ENCODE data around the gene DLL1. TPM values are rescaled to one million over a fixed set of nuclear protein-coding genes. Genes with fewer than 3 reads are reported as not detected.

Gene DLL1
- polyA plus RNA-seq, 1 experiment, result 0.06 TPM

- CTCF ChIA-PET, result no interaction called here
- Histone ChIP-seq H3K4me3 (ENCODE audit: low read depth, low read length) (no peak overlapping the region), H3K9me3 (ENCODE audit: control insufficient read depth, insufficient read depth, low read length) (no peaks in the 10 kb centered on the region; the same call in 1 of the 2 replicates), H3K27me3 (ENCODE audit: control insufficient read depth, insufficient read depth, low read length) (peaks cover 54% of the 10 kb centered on the region), H3K27ac (ENCODE audit: low read depth, low read length) (no peak overlapping the region)
- DNase-seq (ENCODE audit: low read depth, low spot score), result no peak
- POLR2A ChIA-PET, result no interaction called here
- TF ChIP-seq CTCF (IDR thresholded peaks at IDR 0.05; ENCODE audit: low read depth, low read length), result no peak
These were observed 4.5 kb downstream of the DLL1 start for GRCh38 chr6:170286246-170286933.

DNA sequence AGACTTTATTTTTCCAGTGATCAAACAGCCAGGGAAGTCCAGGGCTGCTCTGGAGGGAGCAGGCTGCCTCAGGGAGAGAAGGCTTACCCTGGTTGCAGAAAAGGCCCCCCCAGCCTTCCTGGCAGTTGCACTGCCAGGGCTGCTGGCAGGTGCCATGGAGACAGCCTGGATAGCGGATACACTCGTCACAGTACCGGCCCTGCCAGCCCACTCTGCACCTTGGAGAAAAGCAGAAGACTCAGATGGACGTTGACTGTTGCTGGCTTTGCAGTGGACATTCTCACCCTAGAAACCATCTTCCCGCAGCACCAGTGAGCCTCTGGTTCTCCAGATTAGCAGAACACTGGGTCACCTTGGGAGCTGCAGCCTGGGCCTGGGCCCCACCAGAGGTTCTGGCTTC, 5.4 kb downstream of the DLL1 start:
- ChIA-PET POLR2A (no interaction called here), CTCF (no interaction called here)

GRCh38 chr6:170284866-170285469, 5.9 kb downstream of the DLL1 start:
- no peak for DNase-seq (ENCODE audit: low read depth, low spot score)
- no peak for TF ChIP-seq CTCF (IDR thresholded peaks at IDR 0.05; ENCODE audit: low read depth, low read length)
- CTCF ChIA-PET, result no interaction called here

More for the DNA sequence above, 5.4 kb downstream of the DLL1 start:
- TF ChIP-seq CTCF (IDR thresholded peaks at IDR 0.05; ENCODE audit: low read depth, low read length), result no peak
- H3K4me3 ChIP-seq (ENCODE audit: low read depth, low read length), result no peak overlapping the region
- no peak for DNase-seq (ENCODE audit: low read depth, low spot score)
- no peaks in the 10 kb centered on the region; the same call in 1 of the 2 replicates for H3K9me3 ChIP-seq (ENCODE audit: control insufficient read depth, insufficient read depth, low read length)
- H3K27ac ChIP-seq (ENCODE audit: low read depth, low read length), result no peak overlapping the region
- H3K27me3 ChIP-seq (ENCODE audit: control insufficient read depth, insufficient read depth, low read length), result peaks cover 53% of the 10 kb centered on the region

DNA sequence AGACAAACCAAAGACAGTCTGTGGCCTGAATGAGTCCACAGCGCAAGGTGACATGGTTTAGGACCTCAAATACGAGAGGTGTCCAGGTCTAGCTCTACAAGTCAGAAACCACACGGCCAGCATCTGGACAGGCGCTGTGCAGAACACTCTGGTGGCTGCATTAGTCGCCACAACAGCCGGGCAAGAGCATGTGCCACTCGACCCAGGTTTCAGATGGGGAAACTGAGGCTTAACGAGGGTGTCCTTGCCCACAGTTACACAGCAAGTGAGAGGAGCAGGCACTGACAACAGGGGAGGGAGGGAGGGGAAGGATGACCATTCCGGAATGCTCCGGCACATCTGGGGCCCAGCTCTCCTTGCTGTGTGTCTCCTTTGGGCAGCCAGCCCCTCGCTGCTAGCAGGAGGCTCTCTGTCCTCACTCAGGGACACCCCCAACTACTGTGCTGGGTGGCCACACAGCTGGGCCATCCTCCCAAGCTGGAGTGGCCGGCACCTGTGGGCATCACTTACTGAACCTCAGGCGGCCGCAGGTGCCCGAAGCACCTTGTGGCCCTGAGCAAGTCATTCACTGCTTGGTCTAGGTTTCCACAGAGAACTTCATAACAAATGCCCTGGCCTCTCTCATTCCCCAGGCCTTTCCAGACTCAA, 6.6 kb downstream of the DLL1 start:
- H3K27ac ChIP-seq (ENCODE audit: low read depth, low read length), result no peak overlapping the region
- TF ChIP-seq CTCF (IDR thresholded peaks at IDR 0.05; ENCODE audit: low read depth, low read length), result no peak
- ChIA-PET CTCF (no interaction called here), POLR2A (no interaction called here)
- H3K9me3 ChIP-seq (ENCODE audit: control insufficient read depth, insufficient read depth, low read length), result peaks cover 5% of the 10 kb centered on the region; the same call in 1 of the 2 replicates
- peaks cover 47% of the 10 kb centered on the region for H3K27me3 ChIP-seq (ENCODE audit: control insufficient read depth, insufficient read depth, low read length)
- H3K4me3 ChIP-seq (ENCODE audit: low read depth, low read length), result no peak overlapping the region
- no peak for DNase-seq (ENCODE audit: low read depth, low spot score)

More at GRCh38 chr6:170284866-170285469, 5.9 kb downstream of the DLL1 start:
- H3K27me3 ChIP-seq (ENCODE audit: control insufficient read depth, insufficient read depth, low read length), result peaks cover 51% of the 10 kb centered on the region
- H3K27ac ChIP-seq (ENCODE audit: low read depth, low read length), result no peak overlapping the region
- POLR2A ChIA-PET, result no interaction called here
- H3K9me3 ChIP-seq (ENCODE audit: control insufficient read depth, insufficient read depth, low read length), result peaks cover 5% of the 10 kb centered on the region; the same call in 1 of the 2 replicates
- no peak overlapping the region for H3K4me3 ChIP-seq (ENCODE audit: low read depth, low read length)
